Measurements from ENCODE around the gene MYO1E. TPM values are rescaled to one million over a fixed set of nuclear protein-coding genes. Genes with fewer than 3 reads are reported as not detected.

MYO1E gene
- total and polyA plus RNA-seq, 2 donors from 2014 or later = 41.9 to 198 TPM

- DNase-seq = no peak
- Histone ChIP-seq H3K4me1 (ENCODE audit: control insufficient read depth in 2 of 3, insufficient read depth in 2 of 3, low read depth in 1 of 3, low read length in 3 of 3) (peaks cover 0 to 5% (median 0%) of the 10 kb centered on the region in 3 donors), H3K9ac (ENCODE audit: low read length in 3 of 3) (no peak overlapping the region), H3K4me3 (ENCODE audit: low read length in 3 of 3) (no peak overlapping the region), H3K36me3 (ENCODE audit: control insufficient read depth in 2 of 3, insufficient read depth in 3 of 3, low read length in 3 of 3) (no peaks in the 10 kb centered on the region), H3K9me3 (ENCODE audit: control insufficient read depth in 2 of 3, insufficient read depth in 1 of 3, low read length in 3 of 3) (no peaks in the 10 kb centered on the region), H3K27me3 (ENCODE audit: control insufficient read depth, insufficient read depth, low read length) (no peaks in the 10 kb centered on the region), H3K27ac (ENCODE audit: low read depth in 2 of 2, low read length in 2 of 2) (no peak overlapping the region)
- intact Hi-C loops (cut with DNase I) = no loop called here
- TF ChIP-seq CTCF (IDR thresholded peaks at IDR 0.05; ENCODE audit: borderline replicate concordance, extremely low read depth, insufficient read depth) = no peak
- FAIRE-seq = no peak
Measured at GRCh38 chr15:59279023-59279422, 93.6 kb downstream of the MYO1E start.

- Histone ChIP-seq H3K9ac (ENCODE audit: low read length in 3 of 3) (no peak overlapping the region), H3K27ac (ENCODE audit: low read depth in 2 of 2, low read length in 2 of 2) (no peak overlapping the region)
- FAIRE-seq = no peak
Measured at GRCh38 chr15:59278120-59278519, 94.6 kb downstream of the MYO1E start.

GRCh38 chr15:59276225-59277178 lies 96.2 kb downstream of the MYO1E start:
- Histone ChIP-seq H3K4me1 (ENCODE audit: control insufficient read depth in 2 of 3, insufficient read depth in 2 of 3, low read depth in 1 of 3, low read length in 3 of 3) (no peaks in the 10 kb centered on the region), H3K9ac (ENCODE audit: low read length in 3 of 3) (no peak overlapping the region), H3K9me3 (ENCODE audit: control insufficient read depth in 2 of 3, insufficient read depth in 1 of 3, low read length in 3 of 3) (no peaks in the 10 kb centered on the region), H3K27ac (ENCODE audit: low read depth in 2 of 2, low read length in 2 of 2) (no peak overlapping the region), H3K4me3 (ENCODE audit: low read length in 3 of 3) (no peak overlapping the region), H3K36me3 (ENCODE audit: control insufficient read depth in 2 of 3, insufficient read depth in 3 of 3, low read length in 3 of 3) (no peaks in the 10 kb centered on the region), H3K27me3 (ENCODE audit: control insufficient read depth, insufficient read depth, low read length) (no peaks in the 10 kb centered on the region)
- intact Hi-C loops (cut with DNase I) = no loop called here
- TF ChIP-seq CTCF (IDR thresholded peaks at IDR 0.05; ENCODE audit: borderline replicate concordance, extremely low read depth, insufficient read depth) = no peak
- FAIRE-seq (no peak), DNase-seq (no peak)

More at GRCh38 chr15:59278120-59278519, 94.6 kb downstream of the MYO1E start:
- no peaks in the 10 kb centered on the region for H3K27me3 ChIP-seq (ENCODE audit: control insufficient read depth, insufficient read depth, low read length)
- H3K4me3 ChIP-seq (ENCODE audit: low read length in 3 of 3) = no peak overlapping the region
- DNase-seq = no peak
- no peak for TF ChIP-seq CTCF (IDR thresholded peaks at IDR 0.05; ENCODE audit: borderline replicate concordance, extremely low read depth, insufficient read depth)
- no peaks in the 10 kb centered on the region for H3K9me3 ChIP-seq (ENCODE audit: control insufficient read depth in 2 of 3, insufficient read depth in 1 of 3, low read length in 3 of 3)
- intact Hi-C loops (cut with DNase I) = no loop called here
- H3K4me1 ChIP-seq (ENCODE audit: control insufficient read depth in 2 of 3, insufficient read depth in 2 of 3, low read depth in 1 of 3, low read length in 3 of 3) = peaks cover 0 to 2% (median 0%) of the 10 kb centered on the region in 3 donors
- H3K36me3 ChIP-seq (ENCODE audit: control insufficient read depth in 2 of 3, insufficient read depth in 3 of 3, low read length in 3 of 3) = no peaks in the 10 kb centered on the region

Measured in kidney (tissue), 14 donors.